Lower leg skin (tissue), 3 donors: ENCODE data around the gene USP13.

Experiments used
- POLR2A ChIP-seq, 2 donors: fragments of 450-650 bp; IDR thresholded peaks; one replicate each; pipeline ENCODE4 v1.6.1; 2016 to 2017; ENCODE audit warnings: antibody characterized with exemption in 2 of 2, mild to moderate bottlenecking in 1 of 2, moderate library complexity in 1 of 2
- TF ChIP-seq, protein P1 (sequence below), 3 donors: fragments of 450-650 bp; IDR thresholded peaks; one replicate each; pipeline ENCODE4 v1.5.1; 2016; ENCODE audit warnings: antibody characterized with exemption in 3 of 3, mild to moderate bottlenecking in 3 of 3, moderate library complexity in 2 of 3

- TF ChIP-seq, protein P1, sequence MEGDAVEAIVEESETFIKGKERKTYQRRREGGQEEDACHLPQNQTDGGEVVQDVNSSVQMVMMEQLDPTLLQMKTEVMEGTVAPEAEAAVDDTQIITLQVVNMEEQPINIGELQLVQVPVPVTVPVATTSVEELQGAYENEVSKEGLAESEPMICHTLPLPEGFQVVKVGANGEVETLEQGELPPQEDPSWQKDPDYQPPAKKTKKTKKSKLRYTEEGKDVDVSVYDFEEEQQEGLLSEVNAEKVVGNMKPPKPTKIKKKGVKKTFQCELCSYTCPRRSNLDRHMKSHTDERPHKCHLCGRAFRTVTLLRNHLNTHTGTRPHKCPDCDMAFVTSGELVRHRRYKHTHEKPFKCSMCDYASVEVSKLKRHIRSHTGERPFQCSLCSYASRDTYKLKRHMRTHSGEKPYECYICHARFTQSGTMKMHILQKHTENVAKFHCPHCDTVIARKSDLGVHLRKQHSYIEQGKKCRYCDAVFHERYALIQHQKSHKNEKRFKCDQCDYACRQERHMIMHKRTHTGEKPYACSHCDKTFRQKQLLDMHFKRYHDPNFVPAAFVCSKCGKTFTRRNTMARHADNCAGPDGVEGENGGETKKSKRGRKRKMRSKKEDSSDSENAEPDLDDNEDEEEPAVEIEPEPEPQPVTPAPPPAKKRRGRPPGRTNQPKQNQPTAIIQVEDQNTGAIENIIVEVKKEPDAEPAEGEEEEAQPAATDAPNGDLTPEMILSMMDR (IDR thresholded peaks at IDR 0.05): no peak
- TF ChIP-seq POLR2A (IDR thresholded peaks at IDR 0.05): no peak
Measured at GRCh38 chr3:179720196-179720595, 67.4 kb downstream of the USP13 start.
